Measurements from ENCODE around the gene CDHR5.
A peak's percentile ranks its signal among the peaks of the same experiment; 100 is the strongest.
"Not testable (repeated sequence)": the region's sequence is repeated elsewhere in the genome, so short reads cannot be mapped to it uniquely, and the experiment has no call there.

The CDHR5 gene

GRCh38 chr11:654444-654843 is 29.7 kb upstream of the CDHR5 start:
- not testable (repeated sequence) for H3K27me3 Mint-ChIP-seq, H3K4me3 Mint-ChIP-seq, H3K36me3 Mint-ChIP-seq, H3K9me3 Mint-ChIP-seq, H3K4me1 Mint-ChIP-seq, H3K27ac Mint-ChIP-seq

DNA sequence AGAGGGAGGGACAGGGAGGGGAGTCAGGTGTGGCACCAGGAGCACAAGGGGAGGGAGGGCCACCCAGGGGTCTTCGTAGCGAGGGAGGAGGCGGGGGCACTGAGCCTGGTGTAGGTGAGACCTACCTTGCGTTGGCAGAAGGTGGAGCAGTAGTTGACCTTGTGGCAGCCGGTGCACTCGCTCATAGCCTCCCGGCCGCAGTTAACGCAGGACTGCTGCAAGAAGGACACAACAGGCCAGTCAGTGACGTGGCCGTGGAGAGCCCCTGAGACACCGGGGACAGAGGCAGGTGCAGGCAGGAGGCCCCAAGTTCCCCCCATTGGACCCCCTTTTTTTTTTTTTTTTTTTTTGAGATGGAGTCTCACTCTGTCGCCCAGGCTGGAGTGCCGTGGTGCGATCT is 29.1 kb upstream of the CDHR5 start:
- H3K27ac Mint-ChIP-seq = no peak overlapping the region
- no peak overlapping the region for H3K4me3 Mint-ChIP-seq
- H3K4me1 Mint-ChIP-seq = no peaks in the 10 kb centered on the region
- H3K9me3 Mint-ChIP-seq = no peaks in the 10 kb centered on the region
- H3K36me3 Mint-ChIP-seq = peaks cover 6% of the 10 kb centered on the region
- no peaks in the 10 kb centered on the region for H3K27me3 Mint-ChIP-seq

GRCh38 chr11:653136-653535 is 28.4 kb upstream of the CDHR5 start:
- not testable (repeated sequence) for H3K36me3 Mint-ChIP-seq, H3K27me3 Mint-ChIP-seq, H3K9me3 Mint-ChIP-seq, H3K4me1 Mint-ChIP-seq, H3K4me3 Mint-ChIP-seq, H3K27ac Mint-ChIP-seq

GRCh38 chr11:650482-650881 is 25.7 kb upstream of the CDHR5 start:
- no peaks in the 10 kb centered on the region for H3K4me1 Mint-ChIP-seq
- peaks cover 6% of the 10 kb centered on the region for H3K36me3 Mint-ChIP-seq

GRCh38 chr11:647672-648158 is 23.0 kb upstream of the CDHR5 start:
- not testable (repeated sequence) for H3K27me3 Mint-ChIP-seq, H3K4me1 Mint-ChIP-seq, H3K9me3 Mint-ChIP-seq, H3K36me3 Mint-ChIP-seq, H3K4me3 Mint-ChIP-seq, H3K27ac Mint-ChIP-seq

More at GRCh38 chr11:650482-650881, 25.7 kb upstream of the CDHR5 start:
- Mint-ChIP-seq H3K27me3 (no peaks in the 10 kb centered on the region), H3K27ac (no peak overlapping the region), H3K4me3 (no peak overlapping the region), H3K9me3 (no peaks in the 10 kb centered on the region)

DNA sequence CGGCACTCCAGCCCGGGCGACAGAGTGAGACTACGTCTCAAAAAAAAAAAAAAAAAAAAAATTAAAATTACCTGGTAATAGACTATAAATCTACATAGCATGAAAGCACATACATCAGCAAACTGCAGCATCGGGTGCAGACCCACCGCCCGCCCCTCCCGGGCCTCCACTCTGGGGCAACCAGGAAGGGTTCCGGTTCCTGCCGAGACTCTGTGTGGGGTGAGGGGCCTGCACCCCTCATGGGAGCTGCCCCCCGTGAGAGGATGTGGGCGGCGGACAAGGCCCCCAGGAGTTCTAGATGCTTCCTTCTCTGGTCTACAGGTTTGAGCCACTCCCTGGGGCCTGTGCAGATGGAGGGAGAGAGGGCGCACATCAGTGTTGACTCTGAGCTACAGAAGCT is 21.5 kb upstream of the CDHR5 start:
- Mint-ChIP-seq H3K4me3 (no peak overlapping the region), H3K9me3 (no peaks in the 10 kb centered on the region), H3K27ac (no peak overlapping the region), H3K36me3 (no peaks in the 10 kb centered on the region), H3K4me1 (no peaks in the 10 kb centered on the region), H3K27me3 (no peaks in the 10 kb centered on the region)

DNA sequence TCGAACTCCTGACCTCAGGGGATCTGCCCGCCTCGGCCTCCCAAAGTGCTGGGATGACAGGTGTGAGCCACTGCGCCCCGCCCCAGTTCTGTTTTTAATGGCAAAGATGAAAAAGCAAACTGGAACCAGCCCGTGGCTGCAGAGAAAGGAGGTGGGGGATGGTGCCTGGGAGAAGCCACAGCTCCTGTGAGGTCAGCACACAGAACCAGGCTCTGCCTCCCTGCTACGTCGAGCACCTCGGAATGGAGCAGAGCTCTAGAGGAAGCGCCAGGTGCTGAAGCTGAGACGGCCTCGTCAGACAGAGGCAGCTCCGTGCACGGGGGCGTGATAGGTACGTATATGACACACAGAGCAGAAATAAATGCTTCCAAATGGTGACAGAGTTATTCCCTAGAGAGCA is 20.8 kb upstream of the CDHR5 start:
- Mint-ChIP-seq H3K27ac (no peak overlapping the region), H3K4me3 (no peak overlapping the region), H3K4me1 (no peaks in the 10 kb centered on the region), H3K36me3 (no peaks in the 10 kb centered on the region), H3K9me3 (no peaks in the 10 kb centered on the region), H3K27me3 (no peaks in the 10 kb centered on the region)

DNA sequence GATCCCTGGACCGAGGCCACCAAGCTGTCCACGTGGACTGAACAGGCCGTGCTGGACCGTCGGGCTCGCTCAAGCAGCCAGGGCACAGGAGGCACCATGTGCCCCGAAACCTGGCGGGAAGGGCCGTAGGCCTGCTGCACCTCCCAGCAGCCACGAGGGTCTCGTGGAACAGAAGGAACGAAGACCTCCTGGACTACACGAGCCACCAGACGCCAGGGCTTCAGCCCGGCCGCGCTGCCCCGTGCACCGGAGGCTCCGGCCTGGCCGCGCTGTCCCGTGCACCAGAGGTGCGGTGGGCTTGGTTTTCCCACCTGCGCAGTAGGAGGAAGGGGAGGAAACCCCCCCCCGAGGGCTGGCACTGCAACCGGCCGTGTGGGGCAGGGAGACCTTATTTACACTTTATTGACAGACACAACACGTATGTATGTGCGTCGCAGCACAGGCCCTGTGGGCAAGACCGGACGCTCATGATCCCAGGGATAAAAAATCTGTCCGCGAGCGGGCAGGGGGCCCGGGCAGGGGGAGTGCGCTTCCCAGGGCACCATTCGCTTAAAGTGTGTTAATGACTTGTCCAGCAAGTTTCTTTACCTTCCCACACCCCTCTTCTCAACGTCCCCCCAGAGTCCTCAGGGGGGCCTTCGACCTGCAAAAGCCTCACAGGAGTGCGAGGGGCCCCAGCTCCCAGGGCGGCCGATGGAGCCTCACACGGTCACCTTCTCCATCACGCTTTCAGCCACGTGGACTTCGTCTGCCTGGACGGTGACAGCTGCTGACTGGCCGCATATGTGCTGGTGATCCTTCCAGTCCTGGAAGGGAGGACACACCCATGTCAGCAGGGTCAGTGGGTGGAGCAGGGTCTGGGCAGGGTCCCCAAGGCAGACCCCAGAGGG is 19.3 kb upstream of the CDHR5 start:
- no peaks in the 10 kb centered on the region for H3K4me1 Mint-ChIP-seq
- no peak overlapping the region for H3K27ac Mint-ChIP-seq
- no peaks in the 10 kb centered on the region for H3K27me3 Mint-ChIP-seq
- H3K4me3 Mint-ChIP-seq = no peak overlapping the region
- no peaks in the 10 kb centered on the region for H3K36me3 Mint-ChIP-seq
- no peaks in the 10 kb centered on the region for H3K9me3 Mint-ChIP-seq

DNA sequence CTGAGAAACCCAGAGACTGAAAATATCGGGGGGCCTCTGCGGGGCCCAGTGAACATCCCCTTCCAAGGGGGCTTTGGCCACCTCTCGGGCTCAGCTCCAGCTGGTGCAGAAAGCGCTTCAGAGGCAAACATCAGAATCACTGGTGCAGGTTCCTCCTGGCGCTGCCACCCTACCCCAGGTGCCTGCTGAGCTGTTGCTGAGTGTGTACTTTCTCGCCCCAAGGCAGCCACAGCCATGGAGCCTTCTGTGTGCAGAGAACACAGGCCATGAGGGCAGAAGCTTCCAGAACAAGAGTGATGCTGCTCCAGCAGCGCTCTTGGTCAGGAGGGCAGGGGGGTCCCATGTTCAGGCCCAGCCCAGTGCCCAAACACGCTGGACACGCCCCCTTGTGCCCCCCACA is 18.6 kb upstream of the CDHR5 start:
- no peaks in the 10 kb centered on the region for H3K36me3 Mint-ChIP-seq
- H3K4me3 Mint-ChIP-seq = no peak overlapping the region
- peaks cover 5% of the 10 kb centered on the region for H3K4me1 Mint-ChIP-seq
- peaks cover 4% of the 10 kb centered on the region for H3K27me3 Mint-ChIP-seq
- no peaks in the 10 kb centered on the region for H3K9me3 Mint-ChIP-seq
- H3K27ac Mint-ChIP-seq = no peak overlapping the region

- no peak overlapping the region for H3K4me3 Mint-ChIP-seq
- peaks cover 9% of the 10 kb centered on the region for H3K4me1 Mint-ChIP-seq
- no peak overlapping the region for H3K27ac Mint-ChIP-seq
- H3K36me3 Mint-ChIP-seq = no peaks in the 10 kb centered on the region
- no peaks in the 10 kb centered on the region for H3K9me3 Mint-ChIP-seq
- peaks cover 9% of the 10 kb centered on the region for H3K27me3 Mint-ChIP-seq
Measured at GRCh38 chr11:641806-642370, 17.1 kb upstream of the CDHR5 start.

GRCh38 chr11:640021-640706 is 15.4 kb upstream of the CDHR5 start:
- Mint-ChIP-seq H3K27ac (peak overlapping the region; percentile 83), H3K27me3 (peaks cover 14% of the 10 kb centered on the region), H3K4me3 (peak overlapping the region; percentile 73), H3K9me3 (no peaks in the 10 kb centered on the region), H3K36me3 (no peaks in the 10 kb centered on the region), H3K4me1 (peaks cover 9% of the 10 kb centered on the region)

DNA sequence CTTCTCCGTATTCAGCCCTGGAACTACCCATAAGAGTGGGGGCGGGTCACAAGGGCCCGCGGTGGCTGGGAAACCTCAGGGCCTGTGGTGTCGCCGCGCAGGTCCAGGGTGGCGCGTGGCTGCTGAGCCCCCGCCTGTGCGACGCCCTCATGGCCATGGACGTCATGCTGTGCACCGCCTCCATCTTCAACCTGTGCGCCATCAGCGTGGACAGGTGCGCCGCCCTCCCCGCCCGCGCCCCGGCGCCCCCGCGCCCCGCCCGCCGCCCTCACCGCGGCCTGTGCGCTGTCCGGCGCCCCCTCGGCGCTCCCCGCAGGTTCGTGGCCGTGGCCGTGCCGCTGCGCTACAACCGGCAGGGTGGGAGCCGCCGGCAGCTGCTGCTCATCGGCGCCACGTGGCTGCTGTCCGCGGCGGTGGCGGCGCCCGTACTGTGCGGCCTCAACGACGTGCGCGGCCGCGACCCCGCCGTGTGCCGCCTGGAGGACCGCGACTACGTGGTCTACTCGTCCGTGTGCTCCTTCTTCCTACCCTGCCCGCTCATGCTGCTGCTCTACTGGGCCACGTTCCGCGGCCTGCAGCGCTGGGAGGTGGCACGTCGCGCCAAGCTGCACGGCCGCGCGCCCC is 14.7 kb upstream of the CDHR5 start:
- no peaks in the 10 kb centered on the region for H3K9me3 Mint-ChIP-seq
- H3K4me3 Mint-ChIP-seq = peak overlapping the region; percentile 39
- H3K27ac Mint-ChIP-seq = no peak overlapping the region
- peaks cover 9% of the 10 kb centered on the region for H3K4me1 Mint-ChIP-seq
- no peaks in the 10 kb centered on the region for H3K36me3 Mint-ChIP-seq
- peaks cover 14% of the 10 kb centered on the region for H3K27me3 Mint-ChIP-seq

- peak overlapping the region; percentile 33 for H3K4me3 Mint-ChIP-seq
- no peak overlapping the region for H3K27ac Mint-ChIP-seq
- no peaks in the 10 kb centered on the region for H3K9me3 Mint-ChIP-seq
- H3K36me3 Mint-ChIP-seq = no peaks in the 10 kb centered on the region
- peaks cover 14% of the 10 kb centered on the region for H3K27me3 Mint-ChIP-seq
- peaks cover 9% of the 10 kb centered on the region for H3K4me1 Mint-ChIP-seq
Measured at GRCh38 chr11:638631-639331, 14.0 kb upstream of the CDHR5 start.

DNA sequence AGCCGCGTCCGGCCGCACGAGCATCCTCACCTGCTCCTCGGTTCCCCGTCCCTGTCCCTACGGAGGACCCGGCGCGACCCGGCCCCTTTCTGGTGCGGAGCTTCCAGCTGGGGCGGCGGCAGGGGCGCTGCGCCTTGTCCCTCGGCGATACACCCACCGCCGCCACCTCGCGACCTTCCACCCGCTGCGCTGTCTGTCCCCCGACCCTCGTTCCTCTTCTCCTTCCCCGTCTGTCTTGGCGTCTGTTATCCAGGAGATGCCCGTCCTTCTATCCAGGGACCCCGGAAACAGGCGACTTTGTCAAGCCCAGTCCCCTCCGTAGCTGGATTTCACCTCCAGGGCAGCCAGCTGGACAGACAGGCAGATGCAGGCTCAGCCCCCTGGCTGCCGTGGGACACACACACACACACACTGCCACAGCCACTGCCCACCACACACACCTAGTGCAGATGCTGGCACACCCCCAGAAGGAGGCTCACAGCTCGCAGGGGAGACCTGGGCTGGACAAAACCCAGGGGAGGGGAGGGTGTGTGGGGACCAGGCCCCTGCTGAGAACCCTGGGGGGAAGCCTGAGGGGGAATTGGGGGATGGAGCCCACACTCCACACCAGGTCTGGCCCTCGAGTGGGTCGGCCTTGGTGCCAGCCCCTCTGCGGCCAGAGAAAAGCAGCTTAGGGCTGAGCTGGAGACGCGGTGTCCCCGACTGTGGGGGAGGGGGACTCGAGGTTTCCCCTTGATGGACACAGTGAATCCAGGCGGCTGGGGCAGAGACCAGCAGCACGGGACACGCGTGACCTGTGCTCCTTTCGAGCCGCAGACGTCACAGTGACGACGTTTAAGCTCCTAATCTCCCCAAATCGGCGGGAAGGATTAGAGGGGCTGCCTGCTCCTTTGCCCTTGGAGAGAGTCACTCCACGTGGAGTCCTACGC is 13.1 kb upstream of the CDHR5 start:
- Mint-ChIP-seq H3K27me3 (peaks cover 14% of the 10 kb centered on the region), H3K9me3 (no peaks in the 10 kb centered on the region), H3K27ac (no peak overlapping the region), H3K4me3 (peak overlapping the region; percentile 61), H3K4me1 (peaks cover 9% of the 10 kb centered on the region), H3K36me3 (no peaks in the 10 kb centered on the region)

GRCh38 chr11:637333-637592 is 12.5 kb upstream of the CDHR5 start:
- H3K4me3 Mint-ChIP-seq = peak overlapping the region; percentile 61

More at GRCh38 chr11:637333-637592, 12.5 kb upstream of the CDHR5 start:
- Mint-ChIP-seq H3K9me3 (no peaks in the 10 kb centered on the region), H3K4me1 (peaks cover 9% of the 10 kb centered on the region), H3K36me3 (no peaks in the 10 kb centered on the region), H3K27me3 (peaks cover 14% of the 10 kb centered on the region), H3K27ac (no peak overlapping the region)
